GM12878 (cell line): Measurements from ENCODE around the gene DPM2. TPM values are rescaled to one million over a fixed set of nuclear protein-coding genes. Genes with fewer than 3 reads are reported as not detected.

Source experiments
- BCL11A ChIP-seq: IDR thresholded peaks from 2 replicates; pipeline ENCODE4 v1.6.1; 2011; ENCODE audit warnings: low read depth, low read length
- BHLHE40 ChIP-seq, 2 experiments: fragments of 450-650 bp in 1 of 2; IDR thresholded peaks; 2 replicates each; pipeline ENCODE4 v1.6.1; 2011 to 2017; ENCODE audit warnings: low read depth in 2 of 2, borderline replicate concordance in 1 of 2, improper control_type of control experiment in 1 of 2, low read length in 1 of 2, mild to moderate bottlenecking in 1 of 2
- CBX5 ChIP-seq: sonication (generic); IDR thresholded peaks from 2 replicates; pipeline ENCODE4 v1.6.1; 2016; ENCODE audit warnings: low read depth, moderate library complexity, mild to moderate bottlenecking, inconsistent platforms
- MEF2B ChIP-seq: fragments of 450-650 bp; IDR thresholded peaks from 2 replicates; pipeline ENCODE4 v1.6.1; 2018; ENCODE audit warnings: mild to moderate bottlenecking, moderate library complexity; ENCODE audit not compliant: partially characterized antibody, poor library complexity, severe bottlenecking
- MXI1 ChIP-seq: fragments of 150-350 bp; IDR thresholded peaks from 2 replicates; pipeline ENCODE4 v1.6.1; 2011; ENCODE audit warnings: low read depth, mild to moderate bottlenecking, inconsistent platforms, low read length, improper control_type of control experiment
- NR2F1 ChIP-seq: fragments of 450-650 bp; conservative IDR thresholded peaks from 2 replicates; pipeline ENCODE4 v1.6.1; 2017; ENCODE audit warnings: mild to moderate bottlenecking
- RAD51 ChIP-seq: fragments of 450-650 bp; IDR thresholded peaks from 2 replicates; pipeline ENCODE4 v1.6.1; 2016; ENCODE audit warnings: moderate library complexity, mild to moderate bottlenecking, inconsistent platforms
- SREBF2 ChIP-seq: IDR thresholded peaks from 2 replicates; pipeline ENCODE4 v1.6.1; 2012; ENCODE audit warnings: mild to moderate bottlenecking, low read length
- polyA plus RNA-seq, 11 experiments: library from polyadenylated mRNA; depleted of rRNA in 4 of 11; unstranded in 6 of 11; stranded (reverse) in 5 of 11; fragments of >200 nt; fragmentation: Nextera tagmentation in 4 of 11; fragmentation: Illumina TruSeq in 1 of 11; extraction: Ambion mirVana in 4 of 11; extraction: Trizol in 1 of 11; gene quantifications; 1 replicate in 1 of 11; 2 replicates in 10 of 11; pipeline versions ENCODE4 v1.2.1 to v1.2.3, GENCODE V29; 2011 to 2016; ENCODE audit warnings: inconsistent platforms in 2 of 11, missing spikeins in 2 of 11, low read depth in 1 of 11
- total RNA-seq, 4 experiments: library from RNA; depleted of rRNA in 3 of 4; stranded (reverse); fragments of >200 nt in 3 of 4; fragmentation: Illumina TruSeq in 1 of 4; extraction: Trizol in 1 of 4; gene quantifications; 2 replicates each; pipeline versions ENCODE4 v1.2.1 to v1.2.3, GENCODE V29; 2013 to 2021
- TF ChIP-seq, protein P1 (sequence below): fragments of 150-350 bp; IDR thresholded peaks from 2 replicates; pipeline ENCODE4 v1.6.1; 2016; ENCODE audit warnings: low read depth, low read length
- TF ChIP-seq, protein P2 (sequence below): IDR thresholded peaks from 2 replicates; pipeline ENCODE4 v1.6.1; 2012; ENCODE audit warnings: low read depth, low read length, improper control_type of control experiment

DPM2 gene
- total and polyA plus RNA-seq, 10 of the 15 experiments (the other 5 are each of a cell fraction or from before 2014, with no cell fraction given) = 22.7 to 77.9 (median 44.7) TPM

DNA sequence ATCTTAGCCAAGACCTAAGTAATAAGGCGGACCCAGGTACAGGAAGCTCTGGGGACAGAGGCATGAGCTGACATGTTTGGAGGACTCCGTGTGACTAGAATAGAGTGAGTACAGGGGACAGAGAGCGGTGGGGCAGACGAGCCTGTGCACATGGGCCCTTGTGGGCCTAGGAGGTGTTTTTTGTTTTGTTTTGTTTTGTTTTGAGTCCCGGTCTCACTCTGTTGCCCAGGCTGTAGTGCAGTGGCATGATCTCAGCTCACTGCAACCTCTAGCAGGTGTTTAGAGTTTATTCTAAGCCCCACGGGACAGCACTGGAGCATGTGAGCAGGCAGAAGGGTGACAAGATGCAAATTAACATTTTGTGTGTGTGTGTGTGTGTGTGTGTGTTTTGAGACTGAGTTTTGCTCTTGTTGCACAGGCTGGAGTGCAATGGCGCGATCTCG lies 46.2 kb upstream of the DPM2 start (continued):
- TF ChIP-seq BCL11A (0 out of 2 replicates have a peak, but pooled peaks have one; percentile 51), RAD51 (peak; percentile 90), MXI1 (peak; percentile 82), MEF2B (peak; percentile 96), BHLHE40 (IDR thresholded peaks at IDR 0.05; ENCODE audit: borderline replicate concordance in 1 of 2, low read depth in 2 of 2, low read length in 1 of 2) (peak; percentile 90 to 96), CBX5 (no peak), SREBF2 (no peak), NR2F1 (peak; percentile 50; the same call in 1 of the 2 replicates)
- TF ChIP-seq, protein P1, sequence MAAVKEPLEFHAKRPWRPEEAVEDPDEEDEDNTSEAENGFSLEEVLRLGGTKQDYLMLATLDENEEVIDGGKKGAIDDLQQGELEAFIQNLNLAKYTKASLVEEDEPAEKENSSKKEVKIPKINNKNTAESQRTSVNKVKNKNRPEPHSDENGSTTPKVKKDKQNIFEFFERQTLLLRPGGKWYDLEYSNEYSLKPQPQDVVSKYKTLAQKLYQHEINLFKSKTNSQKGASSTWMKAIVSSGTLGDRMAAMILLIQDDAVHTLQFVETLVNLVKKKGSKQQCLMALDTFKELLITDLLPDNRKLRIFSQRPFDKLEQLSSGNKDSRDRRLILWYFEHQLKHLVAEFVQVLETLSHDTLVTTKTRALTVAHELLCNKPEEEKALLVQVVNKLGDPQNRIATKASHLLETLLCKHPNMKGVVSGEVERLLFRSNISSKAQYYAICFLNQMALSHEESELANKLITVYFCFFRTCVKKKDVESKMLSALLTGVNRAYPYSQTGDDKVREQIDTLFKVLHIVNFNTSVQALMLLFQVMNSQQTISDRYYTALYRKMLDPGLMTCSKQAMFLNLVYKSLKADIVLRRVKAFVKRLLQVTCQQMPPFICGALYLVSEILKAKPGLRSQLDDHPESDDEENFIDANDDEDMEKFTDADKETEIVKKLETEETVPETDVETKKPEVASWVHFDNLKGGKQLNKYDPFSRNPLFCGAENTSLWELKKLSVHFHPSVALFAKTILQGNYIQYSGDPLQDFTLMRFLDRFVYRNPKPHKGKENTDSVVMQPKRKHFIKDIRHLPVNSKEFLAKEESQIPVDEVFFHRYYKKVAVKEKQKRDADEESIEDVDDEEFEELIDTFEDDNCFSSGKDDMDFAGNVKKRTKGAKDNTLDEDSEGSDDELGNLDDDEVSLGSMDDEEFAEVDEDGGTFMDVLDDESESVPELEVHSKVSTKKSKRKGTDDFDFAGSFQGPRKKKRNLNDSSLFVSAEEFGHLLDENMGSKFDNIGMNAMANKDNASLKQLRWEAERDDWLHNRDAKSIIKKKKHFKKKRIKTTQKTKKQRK = no peak
- TF ChIP-seq, protein P2, sequence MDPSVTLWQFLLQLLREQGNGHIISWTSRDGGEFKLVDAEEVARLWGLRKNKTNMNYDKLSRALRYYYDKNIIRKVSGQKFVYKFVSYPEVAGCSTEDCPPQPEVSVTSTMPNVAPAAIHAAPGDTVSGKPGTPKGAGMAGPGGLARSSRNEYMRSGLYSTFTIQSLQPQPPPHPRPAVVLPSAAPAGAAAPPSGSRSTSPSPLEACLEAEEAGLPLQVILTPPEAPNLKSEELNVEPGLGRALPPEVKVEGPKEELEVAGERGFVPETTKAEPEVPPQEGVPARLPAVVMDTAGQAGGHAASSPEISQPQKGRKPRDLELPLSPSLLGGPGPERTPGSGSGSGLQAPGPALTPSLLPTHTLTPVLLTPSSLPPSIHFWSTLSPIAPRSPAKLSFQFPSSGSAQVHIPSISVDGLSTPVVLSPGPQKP = no peak
- TF ChIP-seq, all 136 proteins: peak for 31
